Dermis microvascular lymphatic vessel endothelial cell (primary cell): Measurements from ENCODE around the gene SYT9. TPM values are rescaled to one million over a fixed set of nuclear protein-coding genes. Genes with fewer than 3 reads are reported as not detected.

Experiments used
- DNase-seq, 2 donors: peaks; one replicate each; pipeline versions ENCODE4 v3.0.0 to v3.0.0-alpha.2; 2010; ENCODE audit warnings: low read depth in 2 of 2
- total RNA-seq: library from RNA; depleted of rRNA; stranded (reverse); fragments of >200 nt; gene quantifications from 2 replicates; pipeline ENCODE4 v1.2.1, GENCODE V29; 2014

The SYT9 gene, protein sequence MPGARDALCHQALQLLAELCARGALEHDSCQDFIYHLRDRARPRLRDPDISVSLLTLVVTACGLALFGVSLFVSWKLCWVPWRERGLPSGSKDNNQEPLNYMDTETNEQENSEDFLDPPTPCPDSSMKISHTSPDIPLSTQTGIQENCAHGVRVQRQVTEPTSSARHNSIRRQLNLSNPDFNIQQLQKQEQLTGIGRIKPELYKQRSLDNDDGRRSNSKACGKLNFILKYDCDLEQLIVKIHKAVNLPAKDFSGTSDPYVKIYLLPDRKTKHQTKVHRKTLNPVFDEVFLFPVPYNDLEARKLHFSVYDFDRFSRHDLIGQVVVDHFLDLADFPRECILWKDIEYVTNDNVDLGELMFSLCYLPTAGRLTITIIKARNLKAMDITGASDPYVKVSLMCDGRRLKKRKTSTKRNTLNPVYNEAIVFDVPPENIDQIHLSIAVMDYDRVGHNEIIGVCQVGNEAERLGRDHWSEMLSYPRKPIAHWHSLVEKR
- total RNA-seq, result 0.77 and 1.6 TPM in 2 replicates

- peak; percentile 6 to 51 for DNase-seq
Measured at GRCh38 chr11:7251836-7252682, at the start of gene SYT9. Gene SYT9, plus strand, starts transcription at chr11:7251904. Its CDS starts 283 bp downstream, at chr11:7252187.

DNA sequence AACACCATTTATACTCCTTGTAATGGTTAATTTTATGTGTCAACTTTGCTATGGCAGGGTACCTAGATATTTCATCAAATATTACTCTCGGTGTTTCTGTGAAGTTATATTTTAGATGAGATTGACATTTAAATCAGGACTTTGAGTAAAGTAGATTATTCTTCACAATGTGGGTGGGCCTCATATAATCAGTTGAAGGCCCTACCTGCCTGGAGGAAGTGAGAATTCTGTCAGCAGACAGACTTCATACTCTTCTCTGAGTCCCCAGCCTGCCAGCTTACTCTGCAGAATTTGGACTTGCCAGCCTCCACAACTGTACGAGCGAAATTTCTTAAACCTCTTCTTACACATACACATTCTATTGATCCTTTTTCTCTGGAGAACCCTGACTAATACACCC is 49.3 kb upstream of the SYT9 start:
- no peak for DNase-seq

DNA sequence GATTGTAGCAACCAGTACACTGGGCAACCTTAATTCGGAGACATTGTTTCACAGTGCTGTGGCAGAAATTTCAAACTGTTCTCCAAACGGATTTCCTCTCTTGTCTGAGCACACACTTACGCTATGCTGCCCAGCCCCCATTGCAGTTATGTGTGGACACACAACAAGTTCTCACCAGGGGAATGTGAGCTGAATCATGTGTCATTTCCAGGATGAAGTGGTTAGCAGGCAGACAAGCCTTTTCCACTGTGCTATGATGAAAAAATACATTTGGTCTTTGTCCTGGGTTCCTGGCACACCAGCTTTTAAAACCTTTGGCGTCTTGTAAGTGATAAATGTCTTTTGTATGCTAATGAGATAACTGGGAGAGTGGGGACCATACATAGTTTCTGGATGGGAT is 46.9 kb upstream of the SYT9 start:
- DNase-seq, result peak; percentile 91 to 96

- DNase-seq, result no peak
Measured at GRCh38 chr11:7208391-7208790, 43.3 kb upstream of the SYT9 start.

- DNase-seq, result no peak
Measured at GRCh38 chr11:7219491-7219890, 32.2 kb upstream of the SYT9 start.

GRCh38 chr11:7220636-7221035 is 31.1 kb upstream of the SYT9 start:
- DNase-seq, result peak in 1 of 2 donors; percentile 2

GRCh38 chr11:7222619-7223018 is 29.1 kb upstream of the SYT9 start:
- no peak for DNase-seq

GRCh38 chr11:7239877-7240276 is 11.8 kb upstream of the SYT9 start:
- no peak for DNase-seq

GRCh38 chr11:7245341-7245740 is 6.4 kb upstream of the SYT9 start:
- no peak for DNase-seq

DNA sequence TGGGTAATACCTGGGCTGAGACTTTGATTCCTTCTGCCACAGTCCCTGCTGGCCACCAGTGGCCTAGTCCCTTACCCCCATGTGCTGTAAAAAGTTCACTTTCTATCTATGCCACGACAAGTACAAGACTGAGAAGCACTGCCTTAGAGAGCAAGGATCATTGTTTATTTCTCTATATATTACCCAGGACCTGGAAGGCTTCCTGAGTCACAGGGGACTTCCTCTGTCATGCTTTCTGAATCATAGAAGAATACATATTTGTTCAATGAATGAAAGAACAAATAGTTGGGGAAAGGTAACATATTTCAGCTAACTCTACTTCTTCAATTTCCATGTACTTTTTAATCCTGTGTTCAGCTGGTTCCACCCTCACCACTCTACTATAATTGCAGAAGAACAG is 5.5 kb upstream of the SYT9 start:
- no peak for DNase-seq

- no peak for DNase-seq
Measured at GRCh38 chr11:7250166-7250565, 1.5 kb upstream of the SYT9 start.

DNA sequence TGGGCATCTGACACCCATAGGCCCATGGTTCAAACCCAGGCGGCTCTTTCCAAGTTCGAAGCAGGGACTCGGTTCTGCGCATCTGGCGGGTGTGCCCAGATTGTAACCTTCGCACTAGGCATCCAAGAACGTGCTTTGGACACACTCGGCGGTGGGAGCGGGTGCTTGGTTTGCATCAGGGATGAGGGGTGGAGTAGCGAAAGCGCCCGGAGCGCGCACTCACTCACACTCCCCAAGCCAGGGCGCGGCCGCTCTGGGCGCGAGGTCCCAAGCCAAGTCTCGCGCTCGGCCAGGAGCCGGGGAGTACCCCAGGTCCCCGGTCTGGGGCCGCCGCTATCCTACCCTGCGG is 243 bp upstream of the SYT9 start:
- no peak for DNase-seq

DNA sequence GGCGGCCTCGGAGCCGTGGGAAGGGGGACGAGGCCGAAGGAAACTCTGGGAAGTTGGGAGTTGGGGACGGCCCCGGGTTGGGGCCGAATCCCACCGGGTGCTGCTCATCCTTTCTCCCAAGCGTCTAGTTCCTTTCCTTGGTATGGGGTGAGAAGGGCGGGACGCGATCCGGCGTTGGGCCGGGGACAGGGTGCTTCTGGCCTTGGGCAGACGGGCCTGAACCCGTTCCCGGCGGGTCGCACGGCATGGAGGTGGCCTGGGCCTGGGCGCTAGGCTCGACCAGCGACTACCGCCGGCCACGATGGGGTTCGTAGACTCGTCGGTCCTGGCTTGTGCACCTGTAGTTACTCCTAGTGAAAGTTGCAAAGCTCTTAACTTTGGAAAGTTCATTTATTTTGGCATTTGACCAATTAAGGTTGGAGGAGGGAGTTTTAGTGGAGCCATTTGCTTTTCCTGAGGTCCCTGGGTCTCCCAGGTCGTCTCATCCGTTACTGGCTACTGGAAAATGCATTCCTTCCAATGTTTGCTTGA is 1.0 kb downstream of the SYT9 start:
- no peak for DNase-seq

DNA sequence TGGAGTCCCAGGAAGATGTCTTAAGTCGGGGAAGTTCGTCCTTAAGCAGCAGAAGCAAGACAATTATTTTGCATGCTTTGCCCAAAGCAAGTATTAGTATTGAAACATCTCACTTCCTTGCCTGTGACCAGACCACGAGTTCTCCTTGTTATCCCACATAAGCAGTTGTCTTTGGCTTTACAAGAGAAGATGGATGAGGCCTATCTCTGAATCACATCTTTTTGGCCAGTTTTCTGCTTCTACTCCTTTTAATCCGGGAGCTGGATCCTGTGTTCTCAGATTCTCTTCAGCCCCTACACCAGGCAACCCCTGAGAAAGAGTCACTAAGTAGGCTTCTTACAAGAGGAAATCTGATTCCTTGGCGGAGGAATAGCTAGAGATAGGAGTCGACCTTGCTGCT is 2.1 kb downstream of the SYT9 start:
- DNase-seq, result no peak

DNA sequence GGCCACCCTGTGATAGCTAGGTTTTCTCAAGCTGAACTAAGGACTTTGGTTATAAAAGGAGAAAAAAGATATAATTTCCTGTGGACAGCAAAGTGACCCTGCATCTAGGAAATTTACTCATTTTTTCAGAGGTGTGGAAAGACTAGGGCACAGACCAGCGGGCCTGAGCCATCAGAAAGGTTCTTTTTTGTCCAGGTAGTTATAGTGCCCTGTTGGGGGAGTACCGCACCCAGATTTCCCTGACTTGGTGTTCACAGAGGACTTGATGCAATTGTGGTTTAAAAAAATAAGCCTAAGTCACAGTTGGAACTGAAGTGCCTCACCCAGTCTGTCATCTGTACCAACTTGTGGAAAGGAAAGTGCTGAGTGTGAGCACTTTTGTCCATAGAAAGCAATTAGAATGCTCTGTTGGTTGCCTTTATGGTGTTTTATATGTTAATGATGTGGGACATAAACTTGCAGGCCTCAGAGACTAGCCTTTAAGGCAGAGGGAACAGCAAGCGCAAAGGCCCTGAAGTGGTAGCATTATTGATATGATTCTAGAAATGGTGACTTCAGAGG is 3.1 kb downstream of the SYT9 start:
- DNase-seq, result no peak

- DNase-seq, result no peak
Measured at GRCh38 chr11:7256943-7257342, 5.2 kb downstream of the SYT9 start.

GRCh38 chr11:7257724-7258123 is 6.0 kb downstream of the SYT9 start:
- no peak for DNase-seq

GRCh38 chr11:7261578-7261977 is 9.9 kb downstream of the SYT9 start:
- no peak for DNase-seq

GRCh38 chr11:7262672-7263071 is 11.0 kb downstream of the SYT9 start:
- no peak for DNase-seq

DNA sequence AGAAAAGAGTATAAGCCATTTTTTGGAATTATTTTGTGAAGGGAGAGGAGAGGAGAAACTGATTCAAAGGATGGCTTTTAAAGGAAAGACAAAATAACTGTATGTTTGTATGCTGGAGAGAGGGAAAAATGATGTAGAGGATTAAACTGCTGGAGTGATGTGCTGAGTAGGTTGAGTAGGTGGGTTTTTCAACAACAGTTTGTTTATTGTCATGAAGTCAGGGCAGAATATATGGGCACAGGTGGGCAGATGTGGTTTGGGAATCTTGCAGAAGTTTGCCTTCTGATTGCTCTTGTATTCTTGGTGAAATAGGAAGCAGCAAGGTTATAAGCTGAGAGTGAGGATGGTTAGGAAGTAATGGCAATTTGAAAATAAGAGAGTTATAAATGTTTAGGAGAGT is 12.1 kb downstream of the SYT9 start:
- no peak for DNase-seq

DNA sequence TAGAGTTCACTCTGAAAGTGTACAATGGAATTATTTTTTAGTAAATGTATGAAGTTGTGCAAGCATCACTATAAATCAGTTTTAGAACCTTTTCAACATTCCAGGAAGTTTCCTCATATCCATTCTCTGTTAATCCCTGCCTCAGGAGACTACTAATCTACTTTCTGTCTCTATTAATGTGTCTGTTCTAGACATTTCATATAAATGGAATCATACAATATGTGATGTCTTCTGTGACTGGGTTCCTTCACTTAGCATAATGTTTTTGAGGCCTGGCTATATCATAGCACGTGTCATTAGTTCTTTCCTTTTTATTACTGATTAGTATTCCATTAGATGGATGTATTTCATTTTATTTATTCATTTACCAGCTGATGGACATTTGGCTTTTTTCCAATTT is 17.1 kb downstream of the SYT9 start:
- no peak for DNase-seq

DNA sequence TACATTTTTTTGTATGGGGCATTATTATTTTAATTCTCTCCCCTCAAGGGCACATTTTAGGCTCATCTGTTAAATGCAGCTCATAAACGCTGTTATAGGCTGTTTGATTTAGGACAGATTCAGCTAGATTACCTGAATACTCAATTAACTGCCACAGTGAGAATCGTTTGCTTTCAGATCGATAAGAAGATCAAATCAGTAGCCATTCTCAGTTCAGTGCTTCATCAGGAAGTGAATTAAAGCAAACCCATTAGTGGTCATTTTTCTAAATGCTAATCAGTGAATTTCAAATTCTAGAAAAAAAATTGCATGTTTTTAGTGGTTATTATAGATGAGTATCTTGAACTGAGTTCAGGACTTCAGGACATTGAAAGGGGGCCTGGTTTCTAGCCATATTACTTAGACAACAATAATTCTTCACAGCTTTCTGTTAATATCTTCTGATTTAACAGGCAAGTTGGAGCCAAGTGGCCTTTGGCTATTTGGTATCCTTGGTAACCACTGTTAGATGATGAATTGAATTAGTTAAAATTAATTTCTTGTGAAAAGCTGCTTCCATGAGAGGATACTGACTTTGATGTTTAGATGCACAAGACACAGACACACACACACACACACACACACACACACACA is 18.6 kb downstream of the SYT9 start:
- DNase-seq, result no peak
